ENCODE measurements around the gene MCCC1. TPM values are rescaled to one million over a fixed set of nuclear protein-coding genes. Genes with fewer than 3 reads are reported as not detected.

Gene MCCC1
- total and polyA plus RNA-seq, 2 of the 13 experiments (the other 11 are each of a cell fraction or from before 2014, with no cell fraction given): 11.7 to 30.1 TPM

DNA sequence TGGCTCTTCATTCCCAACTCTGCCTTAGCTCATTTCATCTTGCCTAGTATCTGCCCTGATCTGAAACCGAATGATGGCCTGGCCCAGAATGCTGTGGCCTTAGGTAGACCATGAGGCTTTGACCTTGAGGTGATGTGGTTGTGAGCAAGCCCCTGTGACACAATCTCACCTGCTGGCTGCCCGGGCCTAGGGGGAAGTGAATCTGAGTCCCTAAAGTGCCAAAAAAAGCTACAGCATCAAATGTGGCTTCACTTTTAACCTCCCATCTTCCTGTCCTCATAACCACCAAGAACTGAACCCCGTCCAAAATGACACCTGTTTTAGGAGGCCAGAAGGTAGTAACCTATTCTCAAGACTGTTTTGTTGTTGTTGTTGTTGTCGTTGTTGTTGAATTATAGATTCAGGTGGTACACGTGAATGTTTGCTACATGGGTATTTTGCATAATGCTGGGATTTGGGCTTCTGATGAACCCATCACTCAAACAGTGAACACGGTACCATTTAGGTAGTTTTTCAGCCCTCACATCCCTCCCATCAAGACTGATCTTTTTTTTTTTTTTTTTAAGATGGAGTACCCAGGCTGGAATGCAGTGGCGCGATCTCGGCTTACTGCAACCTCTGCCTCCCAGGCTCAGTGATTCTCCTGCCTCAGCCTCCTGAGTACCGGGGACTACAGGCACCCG, 54.6 kb downstream of the MCCC1 start:
- Histone ChIP-seq H4K20me1 (ENCODE audit: insufficient read depth, low read length) (no peaks in the 10 kb centered on the region), H2AFZ (ENCODE audit: low read length) (no peak overlapping the region), H3K27ac (ENCODE audit: extremely low read length, insufficient read depth, low read length) (no peak overlapping the region), H3K36me3 (replicated peaks in 1 of 2; ENCODE audit: control insufficient read depth in 1 of 2, insufficient read depth in 2 of 2, low read length in 2 of 2) (peaks cover 11 to 40% of the 10 kb centered on the region in 2 experiments; a peak in 4 of 5 replicates), H3K9ac (ENCODE audit: insufficient read depth, low read depth, low read length) (no peak overlapping the region), H3K79me2 (ENCODE audit: insufficient read depth, low read length) (no peaks in the 10 kb centered on the region), H3K27me3 (ENCODE audit: control insufficient read depth in 1 of 2, insufficient read depth in 2 of 2, low read length in 2 of 2) (no peaks in the 10 kb centered on the region), H3K9me3 (ENCODE audit: low read length) (no peaks in the 10 kb centered on the region), H3K4me1 (ENCODE audit: insufficient read depth, low read length) (no peaks in the 10 kb centered on the region), H3K4me2 (ENCODE audit: low read depth, low read length) (no peak overlapping the region), H3K4me3 (replicated peaks in 1 of 3; ENCODE audit: insufficient read depth in 1 of 3, low read depth in 2 of 3, low read length in 3 of 3) (no peak overlapping the region)
- in situ Hi-C loops (cut with HindIII; ENCODE audit: extremely low pct_ligation_motif_present, low pct_unique_long_range_greater_than_20kb): no loop called here
- CTCF ChIA-PET (ENCODE audit: low intra/inter-chr PET ratio, low total read pairs): no interaction called here
- 91% methylated on average over 11 of the region's 11 CpGs for WGBS (ENCODE audit: low lambda C conversion rate)
- ATAC-seq: no peak
- FAIRE-seq: no peak
- DNase-seq (ENCODE audit: low spot score): no peak
- BruUV-seq (replicated peaks): no TSS peak
- TF ChIP-seq ZNF3 (CRISPR knock-in tag; IDR thresholded peaks at IDR 0.05): no peak
- no peak for TF ChIP-seq ZNF777 (CRISPR knock-in tag; IDR thresholded peaks at IDR 0.05)
- TF ChIP-seq ZFP1 (CRISPR knock-in tag; IDR thresholded peaks at IDR 0.05): no peak
- no peak for TF ChIP-seq HOXA3 (CRISPR knock-in tag; IDR thresholded peaks at IDR 0.05)
- no peak for TF ChIP-seq KLF11 (CRISPR knock-in tag; IDR thresholded peaks at IDR 0.05)
- TF ChIP-seq, protein P1, sequence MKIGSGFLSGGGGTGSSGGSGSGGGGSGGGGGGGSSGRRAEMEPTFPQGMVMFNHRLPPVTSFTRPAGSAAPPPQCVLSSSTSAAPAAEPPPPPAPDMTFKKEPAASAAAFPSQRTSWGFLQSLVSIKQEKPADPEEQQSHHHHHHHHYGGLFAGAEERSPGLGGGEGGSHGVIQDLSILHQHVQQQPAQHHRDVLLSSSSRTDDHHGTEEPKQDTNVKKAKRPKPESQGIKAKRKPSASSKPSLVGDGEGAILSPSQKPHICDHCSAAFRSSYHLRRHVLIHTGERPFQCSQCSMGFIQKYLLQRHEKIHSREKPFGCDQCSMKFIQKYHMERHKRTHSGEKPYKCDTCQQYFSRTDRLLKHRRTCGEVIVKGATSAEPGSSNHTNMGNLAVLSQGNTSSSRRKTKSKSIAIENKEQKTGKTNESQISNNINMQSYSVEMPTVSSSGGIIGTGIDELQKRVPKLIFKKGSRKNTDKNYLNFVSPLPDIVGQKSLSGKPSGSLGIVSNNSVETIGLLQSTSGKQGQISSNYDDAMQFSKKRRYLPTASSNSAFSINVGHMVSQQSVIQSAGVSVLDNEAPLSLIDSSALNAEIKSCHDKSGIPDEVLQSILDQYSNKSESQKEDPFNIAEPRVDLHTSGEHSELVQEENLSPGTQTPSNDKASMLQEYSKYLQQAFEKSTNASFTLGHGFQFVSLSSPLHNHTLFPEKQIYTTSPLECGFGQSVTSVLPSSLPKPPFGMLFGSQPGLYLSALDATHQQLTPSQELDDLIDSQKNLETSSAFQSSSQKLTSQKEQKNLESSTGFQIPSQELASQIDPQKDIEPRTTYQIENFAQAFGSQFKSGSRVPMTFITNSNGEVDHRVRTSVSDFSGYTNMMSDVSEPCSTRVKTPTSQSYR (CRISPR knock-in tag; IDR thresholded peaks at IDR 0.05; ENCODE audit: borderline replicate concordance): no peak
- TF ChIP-seq, protein P2, sequence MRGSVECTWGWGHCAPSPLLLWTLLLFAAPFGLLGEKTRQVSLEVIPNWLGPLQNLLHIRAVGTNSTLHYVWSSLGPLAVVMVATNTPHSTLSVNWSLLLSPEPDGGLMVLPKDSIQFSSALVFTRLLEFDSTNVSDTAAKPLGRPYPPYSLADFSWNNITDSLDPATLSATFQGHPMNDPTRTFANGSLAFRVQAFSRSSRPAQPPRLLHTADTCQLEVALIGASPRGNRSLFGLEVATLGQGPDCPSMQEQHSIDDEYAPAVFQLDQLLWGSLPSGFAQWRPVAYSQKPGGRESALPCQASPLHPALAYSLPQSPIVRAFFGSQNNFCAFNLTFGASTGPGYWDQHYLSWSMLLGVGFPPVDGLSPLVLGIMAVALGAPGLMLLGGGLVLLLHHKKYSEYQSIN (CRISPR knock-in tag; IDR thresholded peaks at IDR 0.05; ENCODE audit: borderline replicate concordance): no peak
- no peak for TF ChIP-seq TSC22D2 (CRISPR knock-in tag; IDR thresholded peaks at IDR 0.05; ENCODE audit: borderline replicate concordance)
- intact Hi-C loops (cut with micrococcal nuclease; ENCODE audit: unreplicated experiment): no loop called here
- POLR2A ChIA-PET: no interaction called here

Measured in HepG2 (cell line).